GM12872 (cell line): ENCODE results near the gene GAP43.

Source experiments
- CTCF ChIP-seq: IDR thresholded peaks from 3 replicates; pipeline ENCODE4 v1.5.1; 2011; ENCODE audit warnings: low read depth, mild to moderate bottlenecking, low read length, moderate library complexity; ENCODE audit not compliant: insufficient read depth

Gene GAP43

GRCh38 chr3:115710799-115711198, 87.5 kb downstream of the GAP43 start:
- TF ChIP-seq CTCF: no peak

GRCh38 chr3:115712871-115713270, 89.6 kb downstream of the GAP43 start:
- TF ChIP-seq CTCF: no peak

- no peak for TF ChIP-seq CTCF
These were observed 90.0 kb downstream of the GAP43 start for GRCh38 chr3:115713284-115713683.

GRCh38 chr3:115715241-115715745, 92.0 kb downstream of the GAP43 start:
- TF ChIP-seq CTCF: no peak

- TF ChIP-seq CTCF: no peak
These were observed 97.7 kb downstream of the GAP43 start for GRCh38 chr3:115720983-115721382.

- no peak for TF ChIP-seq CTCF
These were observed 102.5 kb downstream of the GAP43 start for GRCh38 chr3:115725800-115726199.

GRCh38 chr3:115727135-115727534, 103.8 kb downstream of the GAP43 start:
- TF ChIP-seq CTCF: no peak
